ENCODE measurements around the gene DNLZ. TPM values are rescaled to one million over a fixed set of nuclear protein-coding genes. Genes with fewer than 3 reads are reported as not detected.

The DNLZ gene
- total RNA-seq, 1 donor from 2014 or later = 17.2 TPM

GRCh38 chr9:136336156-136336870, 27.2 kb downstream of the DNLZ start:
- intact Hi-C loops (cut with micrococcal nuclease) = no loop called here

GRCh38 chr9:136335296-136336155, 28.0 kb downstream of the DNLZ start:
- intact Hi-C loops (cut with micrococcal nuclease) = no loop called here

GRCh38 chr9:136334541-136334940, 29.0 kb downstream of the DNLZ start:
- intact Hi-C loops (cut with micrococcal nuclease) = no loop called here

- intact Hi-C loops (cut with micrococcal nuclease) = no loop called here
Measured at GRCh38 chr9:136333486-136333885, 30.1 kb downstream of the DNLZ start.

GRCh38 chr9:136333045-136333444, 30.5 kb downstream of the DNLZ start:
- intact Hi-C loops (cut with micrococcal nuclease) = no loop called here

GRCh38 chr9:136332482-136332983, 31.0 kb downstream of the DNLZ start:
- intact Hi-C loops (cut with micrococcal nuclease) = no loop called here

- intact Hi-C loops (cut with micrococcal nuclease) = no loop called here
Measured at GRCh38 chr9:136331556-136332481, 31.7 kb downstream of the DNLZ start.

- intact Hi-C loops (cut with micrococcal nuclease) = no loop called here
Measured at GRCh38 chr9:136331030-136331429, 32.5 kb downstream of the DNLZ start.

- intact Hi-C loops (cut with micrococcal nuclease) = no loop called here
Measured at GRCh38 chr9:136330406-136330990, 33.0 kb downstream of the DNLZ start.

- intact Hi-C loops (cut with micrococcal nuclease) = no loop called here
Measured at GRCh38 chr9:136329636-136330405, 33.7 kb downstream of the DNLZ start.

GRCh38 chr9:136329211-136329627, 34.3 kb downstream of the DNLZ start:
- intact Hi-C loops (cut with micrococcal nuclease) = no loop called here

GRCh38 chr9:136328622-136329041, 34.9 kb downstream of the DNLZ start:
- intact Hi-C loops (cut with micrococcal nuclease) = no loop called here

- intact Hi-C loops (cut with micrococcal nuclease) = no loop called here
Measured at GRCh38 chr9:136328011-136328621, 35.4 kb downstream of the DNLZ start.

- intact Hi-C loops (cut with micrococcal nuclease) = loop anchor here (1.0 kb wide), 1 partner anchor 36 kb away; the partner anchor contains the start of gene DNLZ
Measured at GRCh38 chr9:136327304-136327974, 36.1 kb downstream of the DNLZ start, which contains the start of gene GPSM1. Gene GPSM1, plus strand, starts transcription at chr9:136327539. Its CDS starts 157 bp downstream, at chr9:136327696.

GRCh38 chr9:136326761-136327303, 36.7 kb downstream of the DNLZ start:
- intact Hi-C loops (cut with micrococcal nuclease) = loop anchor here (1.0 kb wide), 1 partner anchor 36 kb away; the partner anchor contains the start of gene DNLZ

GRCh38 chr9:136326061-136326760, 37.3 kb downstream of the DNLZ start:
- intact Hi-C loops (cut with micrococcal nuclease) = no loop called here

- intact Hi-C loops (cut with micrococcal nuclease) = no loop called here
Measured at GRCh38 chr9:136325358-136325757, 38.2 kb downstream of the DNLZ start.
